ENCODE measurements around the gene MYH11.
"Not testable (repeated sequence)": the region's sequence is repeated elsewhere in the genome, so short reads cannot be mapped to it uniquely, and the experiment has no call there.

The MYH11 gene

GRCh38 chr16:15819046-15819445, 37.8 kb downstream of the MYH11 start:
- Histone ChIP-seq H3K9ac (ENCODE audit: low read depth, low read length) (no peak overlapping the region), H3K27ac (ENCODE audit: low read length) (no peak overlapping the region), H3K27me3 (ENCODE audit: insufficient read depth, low read length) (no peaks in the 10 kb centered on the region), H3K36me3 (ENCODE audit: insufficient read depth, low read depth, low read length) (no peaks in the 10 kb centered on the region), H3K4me1 (ENCODE audit: insufficient read depth, low read length) (no peaks in the 10 kb centered on the region), H3K9me3 (ENCODE audit: insufficient read depth, low read depth, low read length) (peaks cover 9% of the 10 kb centered on the region; the same call in 1 of the 2 replicates), H3K4me3 (ENCODE audit: low read length) (no peak overlapping the region)

- Histone ChIP-seq H3K4me1 (ENCODE audit: insufficient read depth, low read length) (no peaks in the 10 kb centered on the region), H3K9ac (ENCODE audit: low read depth, low read length) (no peak overlapping the region)
These were observed 39.4 kb downstream of the MYH11 start for GRCh38 chr16:15817446-15817845.

GRCh38 chr16:15816228-15816627, 40.6 kb downstream of the MYH11 start:
- peaks cover 9% of the 10 kb centered on the region; the same call in 1 of the 2 replicates for H3K9me3 ChIP-seq (ENCODE audit: insufficient read depth, low read depth, low read length)
- no peak overlapping the region for H3K9ac ChIP-seq (ENCODE audit: low read depth, low read length)
- no peak overlapping the region for H3K27ac ChIP-seq (ENCODE audit: low read length)
- H3K4me1 ChIP-seq (ENCODE audit: insufficient read depth, low read length), result no peaks in the 10 kb centered on the region
- H3K27me3 ChIP-seq (ENCODE audit: insufficient read depth, low read length), result no peaks in the 10 kb centered on the region
- no peaks in the 10 kb centered on the region for H3K36me3 ChIP-seq (ENCODE audit: insufficient read depth, low read depth, low read length)
- no peak overlapping the region for H3K4me3 ChIP-seq (ENCODE audit: low read length)

More at GRCh38 chr16:15817446-15817845, 39.4 kb downstream of the MYH11 start:
- Histone ChIP-seq H3K27ac (ENCODE audit: low read length) (no peak overlapping the region), H3K36me3 (ENCODE audit: insufficient read depth, low read depth, low read length) (no peaks in the 10 kb centered on the region), H3K9me3 (ENCODE audit: insufficient read depth, low read depth, low read length) (peaks cover 9% of the 10 kb centered on the region; the same call in 1 of the 2 replicates), H3K27me3 (ENCODE audit: insufficient read depth, low read length) (no peaks in the 10 kb centered on the region), H3K4me3 (ENCODE audit: low read length) (no peak overlapping the region)

GRCh38 chr16:15812401-15812750, 44.5 kb downstream of the MYH11 start:
- not testable (repeated sequence) for H3K27ac ChIP-seq (ENCODE audit: low read length); H3K4me1 ChIP-seq (ENCODE audit: insufficient read depth, low read length); H3K27me3 ChIP-seq (ENCODE audit: insufficient read depth, low read length); H3K9ac ChIP-seq (ENCODE audit: low read depth, low read length); H3K36me3 ChIP-seq (ENCODE audit: insufficient read depth, low read depth, low read length); H3K4me3 ChIP-seq (ENCODE audit: low read length); H3K9me3 ChIP-seq (ENCODE audit: insufficient read depth, low read depth, low read length)

GRCh38 chr16:15811481-15812400, 45.1 kb downstream of the MYH11 start:
- no peak overlapping the region for H3K4me3 ChIP-seq (ENCODE audit: low read length)
- H3K9me3 ChIP-seq (ENCODE audit: insufficient read depth, low read depth, low read length), result peaks cover 9% of the 10 kb centered on the region; the same call in 1 of the 2 replicates
- H3K27me3 ChIP-seq (ENCODE audit: insufficient read depth, low read length), result peaks cover 5% of the 10 kb centered on the region; the same call in 1 of the 2 replicates
- H3K27ac ChIP-seq (ENCODE audit: low read length), result no peak overlapping the region
- no peaks in the 10 kb centered on the region for H3K36me3 ChIP-seq (ENCODE audit: insufficient read depth, low read depth, low read length)
- no peak overlapping the region for H3K9ac ChIP-seq (ENCODE audit: low read depth, low read length)
- peaks cover 3% of the 10 kb centered on the region; the same call in 1 of the 2 replicates for H3K4me1 ChIP-seq (ENCODE audit: insufficient read depth, low read length)

- no peaks in the 10 kb centered on the region for H3K36me3 ChIP-seq (ENCODE audit: insufficient read depth, low read depth, low read length)
- H3K9me3 ChIP-seq (ENCODE audit: insufficient read depth, low read depth, low read length), result peaks cover 6% of the 10 kb centered on the region; the same call in 1 of the 2 replicates
- H3K27me3 ChIP-seq (ENCODE audit: insufficient read depth, low read length), result peaks cover 5% of the 10 kb centered on the region; the same call in 1 of the 2 replicates
- H3K9ac ChIP-seq (ENCODE audit: low read depth, low read length), result no peak overlapping the region
- no peak overlapping the region for H3K4me3 ChIP-seq (ENCODE audit: low read length)
- H3K27ac ChIP-seq (ENCODE audit: low read length), result no peak overlapping the region
- H3K4me1 ChIP-seq (ENCODE audit: insufficient read depth, low read length), result peaks cover 3% of the 10 kb centered on the region; the same call in 1 of the 2 replicates
These were observed 45.9 kb downstream of the MYH11 start for GRCh38 chr16:15810949-15811348.

GRCh38 chr16:15810411-15810810, 46.4 kb downstream of the MYH11 start:
- Histone ChIP-seq H3K36me3 (ENCODE audit: insufficient read depth, low read depth, low read length) (no peaks in the 10 kb centered on the region), H3K27ac (ENCODE audit: low read length) (no peak overlapping the region), H3K9me3 (ENCODE audit: insufficient read depth, low read depth, low read length) (0 out of 2 replicates have a peak, but pooled peaks cover under 1% of the 10 kb centered on the region), H3K4me3 (ENCODE audit: low read length) (no peak overlapping the region), H3K9ac (ENCODE audit: low read depth, low read length) (no peak overlapping the region), H3K27me3 (ENCODE audit: insufficient read depth, low read length) (peaks cover 5% of the 10 kb centered on the region; the same call in 1 of the 2 replicates), H3K4me1 (ENCODE audit: insufficient read depth, low read length) (peaks cover 3% of the 10 kb centered on the region; the same call in 1 of the 2 replicates)

- H3K27ac ChIP-seq (ENCODE audit: low read length); H3K27me3 ChIP-seq (ENCODE audit: insufficient read depth, low read length); H3K4me1 ChIP-seq (ENCODE audit: insufficient read depth, low read length); H3K9ac ChIP-seq (ENCODE audit: low read depth, low read length); H3K9me3 ChIP-seq (ENCODE audit: insufficient read depth, low read depth, low read length); H3K36me3 ChIP-seq (ENCODE audit: insufficient read depth, low read depth, low read length); H3K4me3 ChIP-seq (ENCODE audit: low read length): not testable (repeated sequence)
These were observed 47.5 kb downstream of the MYH11 start for GRCh38 chr16:15809297-15809696.

GRCh38 chr16:15808071-15808470, 48.8 kb downstream of the MYH11 start:
- no peak overlapping the region for H3K27ac ChIP-seq (ENCODE audit: low read length)

GRCh38 chr16:15807603-15808009, 49.2 kb downstream of the MYH11 start:
- H3K4me3 ChIP-seq (ENCODE audit: low read length), result no peak overlapping the region
- peaks cover 3% of the 10 kb centered on the region; the same call in 1 of the 2 replicates for H3K4me1 ChIP-seq (ENCODE audit: insufficient read depth, low read length)
- H3K27ac ChIP-seq (ENCODE audit: low read length), result no peak overlapping the region
- no peaks in the 10 kb centered on the region for H3K9me3 ChIP-seq (ENCODE audit: insufficient read depth, low read depth, low read length)
- peak overlapping the region; percentile 58; the same call in 1 of the 2 replicates for H3K9ac ChIP-seq (ENCODE audit: low read depth, low read length)
- H3K36me3 ChIP-seq (ENCODE audit: insufficient read depth, low read depth, low read length), result no peaks in the 10 kb centered on the region
- H3K27me3 ChIP-seq (ENCODE audit: insufficient read depth, low read length), result peaks cover 5% of the 10 kb centered on the region; the same call in 1 of the 2 replicates

More at GRCh38 chr16:15808071-15808470, 48.8 kb downstream of the MYH11 start:
- Histone ChIP-seq H3K4me3 (ENCODE audit: low read length) (no peak overlapping the region), H3K36me3 (ENCODE audit: insufficient read depth, low read depth, low read length) (no peaks in the 10 kb centered on the region), H3K27me3 (ENCODE audit: insufficient read depth, low read length) (peaks cover 5% of the 10 kb centered on the region; the same call in 1 of the 2 replicates), H3K9ac (ENCODE audit: low read depth, low read length) (peak overlapping the region; percentile 58; the same call in 1 of the 2 replicates), H3K9me3 (ENCODE audit: insufficient read depth, low read depth, low read length) (no peaks in the 10 kb centered on the region), H3K4me1 (ENCODE audit: insufficient read depth, low read length) (peaks cover 3% of the 10 kb centered on the region; the same call in 1 of the 2 replicates)

- Histone ChIP-seq H3K4me1 (ENCODE audit: insufficient read depth, low read length) (peaks cover 3% of the 10 kb centered on the region; the same call in 1 of the 2 replicates), H3K27ac (ENCODE audit: low read length) (no peak overlapping the region), H3K27me3 (ENCODE audit: insufficient read depth, low read length) (peaks cover 5% of the 10 kb centered on the region; the same call in 1 of the 2 replicates), H3K36me3 (ENCODE audit: insufficient read depth, low read depth, low read length) (no peaks in the 10 kb centered on the region), H3K4me3 (ENCODE audit: low read length) (no peak overlapping the region), H3K9me3 (ENCODE audit: insufficient read depth, low read depth, low read length) (no peaks in the 10 kb centered on the region), H3K9ac (ENCODE audit: low read depth, low read length) (no peak overlapping the region)
These were observed 53.2 kb downstream of the MYH11 start for GRCh38 chr16:15803618-15804017.

All from iPS-20b (cell line).